NCI-H1417 (cell line): ENCODE results near the gene GBA3.

Source experiments
- DNase-seq, 3 experiments: peaks; one replicate each; lab custom pipeline; 2025; lab: John Stamatoyannopoulos, UW

Gene GBA3

DNA sequence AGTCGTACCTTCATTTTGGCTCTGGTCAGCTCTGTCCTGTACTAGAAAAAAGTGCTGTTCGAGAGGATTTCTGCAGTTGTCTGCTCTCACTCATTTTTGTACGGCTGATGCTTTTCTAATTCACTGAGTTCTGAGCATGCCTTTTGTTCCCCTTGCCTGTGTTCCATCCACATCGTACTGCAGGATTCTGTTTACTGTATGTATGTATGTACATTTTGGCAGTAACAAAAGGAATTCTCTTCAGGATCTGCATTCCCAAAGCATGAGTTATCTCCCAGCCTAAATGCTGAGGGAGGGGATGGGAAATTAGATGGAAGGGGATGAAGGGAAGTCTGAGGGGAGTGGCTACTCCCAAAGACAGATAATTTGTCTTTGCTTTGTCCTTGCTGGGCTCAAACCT is 87.6 kb downstream of the GBA3 start:
- DNase-seq = no peak

DNA sequence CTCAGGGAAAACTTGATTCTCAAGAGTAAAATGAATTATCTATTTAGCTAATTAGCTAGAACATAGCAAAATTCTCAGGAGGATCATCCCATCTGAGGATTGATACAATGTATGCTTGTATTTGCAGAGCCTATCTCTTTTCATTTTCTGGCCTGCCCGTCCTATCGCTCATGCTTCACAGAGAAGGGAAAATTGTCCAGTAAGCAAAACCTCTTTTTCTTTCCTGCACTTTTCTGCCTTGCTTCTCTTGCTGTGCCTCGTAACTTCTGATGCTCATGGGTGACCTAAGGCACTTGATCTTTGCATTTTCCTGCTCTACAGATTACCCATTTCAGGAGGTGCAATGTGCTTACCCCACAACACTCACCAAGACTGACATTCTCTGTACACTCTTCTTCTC is 88.1 kb downstream of the GBA3 start:
- no peak for DNase-seq

DNA sequence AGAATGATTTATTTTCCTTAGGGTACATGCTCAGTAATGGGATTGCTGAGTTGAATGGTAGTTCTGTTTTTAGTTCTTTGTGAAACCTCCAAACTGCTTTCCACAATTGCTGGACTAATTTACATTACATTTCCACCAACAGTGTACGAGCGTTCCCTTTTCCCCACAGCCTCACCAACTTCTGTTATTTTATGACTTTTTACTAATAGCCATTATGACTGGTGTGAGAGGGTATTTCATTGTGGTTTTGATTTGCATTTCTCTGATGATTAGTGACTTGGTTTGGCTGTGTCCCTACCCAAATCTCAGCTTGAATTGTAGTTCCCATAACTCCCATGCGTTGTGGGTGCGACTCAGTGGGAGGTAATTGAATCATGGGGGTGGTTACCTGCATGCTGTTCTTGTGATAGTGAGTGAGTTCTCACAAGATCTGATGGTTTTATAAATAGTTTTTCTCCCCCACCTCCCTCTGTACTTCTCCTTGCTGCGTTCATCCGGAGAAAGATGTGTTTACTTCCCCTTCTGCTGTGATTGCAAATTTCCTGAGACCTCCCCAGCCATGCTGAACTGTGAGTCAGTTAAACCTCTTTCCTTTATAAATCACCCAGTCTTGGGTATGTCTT is 95.1 kb downstream of the GBA3 start:
- no peak for DNase-seq

DNA sequence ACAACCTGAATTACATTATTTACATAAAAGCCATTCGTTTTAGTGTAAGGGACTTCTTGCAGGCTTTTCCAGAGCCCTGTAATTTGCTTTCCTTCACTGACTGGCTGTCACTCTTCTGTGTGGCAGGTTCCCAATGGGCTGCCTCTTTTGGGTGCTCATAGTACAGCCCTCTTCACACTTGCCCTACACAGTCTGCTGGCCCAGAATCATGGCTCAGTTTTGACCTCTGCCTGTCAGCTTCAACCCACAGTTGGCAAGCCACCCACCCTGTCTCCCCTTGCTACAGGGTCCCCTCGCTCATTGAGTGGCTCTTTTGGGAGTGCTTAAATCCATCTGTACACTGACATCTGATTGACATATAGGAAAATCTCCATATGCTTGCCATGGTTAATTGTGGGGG is 97.9 kb downstream of the GBA3 start:
- no peak for DNase-seq

DNA sequence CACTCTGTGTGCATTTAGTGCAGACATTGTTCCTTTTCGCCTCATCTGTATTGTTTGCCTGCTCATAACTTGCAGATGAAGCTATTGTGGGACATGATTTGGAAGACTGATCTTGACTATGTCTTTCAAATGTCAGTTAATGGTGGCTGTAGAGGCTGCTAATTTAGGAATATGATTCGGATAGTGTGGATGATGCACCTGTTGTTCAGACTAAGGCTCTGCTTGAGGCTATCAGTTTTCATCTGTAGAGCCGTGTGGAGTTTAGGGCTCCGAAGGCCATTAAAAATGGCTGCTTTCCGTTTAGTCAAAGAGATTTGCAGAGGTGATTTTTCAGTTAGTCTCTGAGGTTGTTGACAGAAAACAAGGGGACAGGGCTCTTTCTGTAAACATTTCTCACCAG is 102.0 kb downstream of the GBA3 start:
- DNase-seq = no peak

DNA sequence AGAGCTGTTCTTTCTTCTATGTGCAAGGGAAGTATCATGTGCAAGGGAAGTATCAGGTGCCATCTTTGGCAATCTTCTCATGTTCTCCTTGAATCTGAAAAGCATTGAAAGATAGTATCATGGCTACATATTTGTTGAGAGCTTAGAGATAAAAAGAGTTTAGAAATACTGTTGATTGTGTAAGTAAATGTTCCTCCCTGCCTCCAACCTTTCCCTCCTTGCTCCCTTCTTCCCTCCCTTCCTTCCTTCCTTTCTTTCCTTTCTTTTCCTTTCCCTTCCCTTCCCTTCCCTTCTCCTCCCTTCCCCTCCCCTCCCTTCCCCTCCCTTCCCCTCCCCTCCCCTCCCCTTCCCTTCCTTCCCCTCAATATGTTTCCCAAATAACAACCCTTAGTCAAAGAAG is 108.7 kb downstream of the GBA3 start:
- DNase-seq = no peak

DNA sequence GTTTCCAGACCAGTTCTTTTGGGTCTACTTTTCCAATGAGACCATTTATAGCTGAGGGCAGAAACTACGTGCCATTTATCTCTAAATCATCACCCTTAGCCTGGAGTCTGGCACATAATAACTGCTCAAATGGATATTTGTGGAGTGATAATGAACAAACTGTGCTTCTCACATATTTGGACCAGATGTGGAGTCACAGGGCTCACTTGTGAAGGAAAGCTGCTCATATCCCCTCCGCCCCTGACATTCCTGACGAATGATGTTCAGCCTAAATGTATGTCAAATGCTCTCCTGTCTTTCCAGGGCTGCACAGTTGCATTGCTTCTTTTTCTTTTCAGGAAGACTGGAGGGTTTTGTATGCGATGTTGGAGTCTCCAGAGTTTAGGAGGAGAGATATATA is 110.1 kb downstream of the GBA3 start:
- DNase-seq = no peak

DNA sequence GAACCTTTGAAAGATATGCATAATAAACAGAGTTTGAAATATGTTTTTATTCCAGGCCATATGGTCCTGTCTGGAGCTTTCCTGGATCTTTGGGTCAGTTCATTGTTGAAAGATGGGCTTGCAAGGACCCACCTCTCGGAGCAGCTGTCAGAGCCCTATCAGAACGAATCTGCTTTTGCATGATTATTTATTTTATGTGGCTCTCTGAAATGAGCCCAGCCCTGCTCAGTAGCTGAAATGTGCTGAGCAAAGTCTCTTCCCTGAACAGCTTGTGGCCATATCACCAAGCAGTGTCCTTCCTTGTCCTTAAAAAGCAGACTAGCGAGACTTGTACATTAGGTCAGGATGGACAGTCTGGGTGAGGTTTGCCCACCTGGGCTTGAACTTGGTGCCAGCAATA is 110.8 kb downstream of the GBA3 start:
- DNase-seq = no peak

DNA sequence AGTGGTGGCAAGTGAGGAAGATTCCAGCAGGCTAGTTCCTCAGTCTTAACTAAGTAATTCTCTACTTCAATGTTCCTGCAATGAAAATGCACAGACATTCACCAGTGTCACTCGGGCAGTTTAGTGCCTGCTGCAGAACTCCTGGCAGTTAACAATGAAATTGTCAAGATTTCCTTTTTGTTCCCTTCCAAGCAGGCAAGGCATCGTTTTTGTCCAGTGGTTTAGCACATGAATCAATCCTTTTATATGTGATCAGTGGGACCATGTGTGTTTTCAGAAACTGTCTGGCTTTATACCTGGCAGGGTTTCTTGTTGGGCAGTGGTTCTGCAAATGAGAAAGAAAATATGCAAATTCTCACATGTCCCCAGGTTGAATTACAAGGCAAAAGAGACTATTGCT is 122.2 kb downstream of the GBA3 start:
- no peak for DNase-seq

DNA sequence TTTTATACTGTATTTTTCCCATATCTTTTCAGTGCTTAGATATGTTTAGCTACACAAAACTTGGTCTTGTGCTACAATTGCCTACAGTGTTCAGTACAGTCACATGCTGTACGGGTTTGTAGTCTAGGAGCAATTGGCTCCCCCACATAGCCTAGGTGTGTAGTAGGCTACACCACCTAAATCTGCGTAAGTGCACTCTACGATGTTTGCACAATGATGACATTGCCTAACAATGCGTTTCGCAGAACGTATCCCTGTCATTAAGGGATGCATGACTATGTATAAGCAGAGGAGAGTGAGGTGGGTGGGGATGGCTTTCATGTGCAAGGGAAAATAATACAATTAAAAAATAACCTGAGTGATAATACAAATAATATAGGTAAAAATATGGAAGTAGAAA is 131.4 kb downstream of the GBA3 start:
- DNase-seq = peak; percentile 37 to 68 (median 64)

DNA sequence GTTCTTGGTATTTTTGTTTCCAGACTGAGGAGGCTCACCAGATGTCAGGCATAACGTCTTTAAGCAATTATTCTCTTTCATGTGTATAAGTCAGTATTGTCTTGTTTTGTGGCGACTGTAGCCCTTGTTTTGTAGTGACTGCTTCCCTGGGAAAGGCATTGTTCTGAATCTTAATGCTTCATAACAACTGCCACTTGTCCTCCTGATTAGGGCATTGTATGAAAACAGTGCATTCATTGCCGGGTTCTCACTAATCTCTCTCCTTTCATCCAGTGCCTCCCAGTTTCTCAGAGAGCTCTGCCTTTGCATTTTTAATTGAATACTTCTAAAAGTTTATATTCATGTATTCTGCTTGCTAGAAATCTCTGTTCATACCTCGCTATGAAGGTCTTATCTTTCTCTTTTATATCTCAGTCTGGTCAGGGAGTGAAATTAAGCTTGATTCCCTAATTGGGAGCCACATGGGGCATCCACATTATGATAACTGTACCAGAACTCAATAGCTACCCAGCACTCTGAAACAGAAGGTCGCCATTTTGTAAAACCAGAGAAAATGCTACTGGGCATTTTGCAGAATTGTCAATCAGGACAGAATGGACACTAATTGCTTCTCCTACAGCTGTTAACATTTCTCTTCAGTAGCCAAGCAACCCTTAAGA is 149.8 kb downstream of the GBA3 start:
- DNase-seq = peak in 2 of 3 experiments; percentile 5 to 77

DNA sequence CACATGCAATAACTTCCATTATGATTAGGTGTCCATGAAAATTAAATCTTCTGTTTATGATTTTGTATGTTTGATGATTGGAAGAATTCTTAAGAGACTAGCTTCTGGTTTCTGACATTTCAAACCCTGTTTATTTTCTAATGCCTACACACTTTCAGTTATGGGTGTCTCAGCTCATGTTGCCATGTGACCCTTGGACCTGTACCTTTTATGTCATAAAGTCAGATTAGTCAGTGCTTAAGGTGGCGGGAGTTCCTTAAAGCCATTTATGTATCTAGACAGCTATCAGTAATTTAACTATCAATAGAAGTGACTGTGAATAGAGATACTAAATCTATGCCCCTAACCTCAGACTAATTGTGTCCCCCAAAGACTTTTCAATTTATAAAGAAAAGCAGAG is 155.6 kb downstream of the GBA3 start:
- DNase-seq = no peak

DNA sequence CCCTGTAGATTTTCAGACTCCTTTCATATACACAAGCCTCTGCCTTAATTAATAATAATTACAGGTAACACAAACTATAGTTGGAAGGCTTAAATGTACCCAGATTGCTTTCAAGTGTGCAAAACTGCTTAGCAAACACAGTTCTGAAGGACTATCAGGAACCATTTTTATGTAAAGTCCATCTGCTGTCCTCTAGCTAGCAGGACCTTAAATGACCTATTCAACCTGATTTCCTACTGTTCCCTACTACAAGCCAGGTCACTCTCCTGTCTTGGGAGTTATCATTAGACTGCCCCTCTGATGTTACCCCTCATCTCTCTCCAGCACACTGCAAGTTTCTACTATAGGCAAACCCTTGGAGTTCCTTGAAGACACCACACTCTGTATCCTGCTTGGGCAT is 157.3 kb downstream of the GBA3 start:
- peak in 2 of 3 experiments; percentile 67 to 96 for DNase-seq

DNA sequence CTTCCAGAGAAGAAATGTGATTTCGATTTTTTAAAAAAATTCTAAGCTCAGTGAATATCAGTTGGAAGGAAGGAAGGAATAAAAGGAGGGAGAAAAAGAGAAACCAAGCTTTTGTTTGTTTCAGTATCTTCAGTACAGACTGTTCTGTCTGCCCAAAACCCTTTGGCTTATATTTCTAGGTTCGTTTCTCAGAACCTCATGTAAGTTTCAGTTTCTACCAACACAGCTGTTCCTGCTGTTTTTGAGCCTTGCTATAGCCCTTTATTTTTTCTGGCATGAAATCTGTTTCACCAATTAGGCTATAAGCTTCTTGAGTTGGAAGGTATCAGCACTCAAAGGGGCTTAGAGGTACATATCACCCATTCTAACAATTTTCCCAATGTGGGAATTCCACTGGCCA is 157.9 kb downstream of the GBA3 start:
- DNase-seq = peak in 1 of 3 experiments; percentile 46

DNA sequence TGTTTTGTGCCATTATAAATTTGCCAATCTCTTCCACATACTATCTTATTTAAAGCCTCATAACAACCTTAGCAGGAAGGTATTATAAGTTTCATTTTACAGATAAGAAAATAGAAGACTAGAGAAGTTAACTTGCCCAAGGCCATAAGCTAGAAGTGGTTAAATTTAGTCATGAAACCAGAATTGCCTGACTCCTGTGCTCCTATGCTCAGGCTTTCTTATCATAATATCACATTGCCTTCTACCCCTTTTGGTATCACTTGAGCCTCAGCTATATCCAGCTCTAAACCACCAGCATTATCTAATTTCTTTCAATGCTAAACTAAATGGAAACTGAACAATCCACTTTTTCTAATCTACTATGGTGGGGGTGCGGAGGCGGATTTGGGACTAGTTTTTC is 164.7 kb downstream of the GBA3 start:
- DNase-seq = no peak

DNA sequence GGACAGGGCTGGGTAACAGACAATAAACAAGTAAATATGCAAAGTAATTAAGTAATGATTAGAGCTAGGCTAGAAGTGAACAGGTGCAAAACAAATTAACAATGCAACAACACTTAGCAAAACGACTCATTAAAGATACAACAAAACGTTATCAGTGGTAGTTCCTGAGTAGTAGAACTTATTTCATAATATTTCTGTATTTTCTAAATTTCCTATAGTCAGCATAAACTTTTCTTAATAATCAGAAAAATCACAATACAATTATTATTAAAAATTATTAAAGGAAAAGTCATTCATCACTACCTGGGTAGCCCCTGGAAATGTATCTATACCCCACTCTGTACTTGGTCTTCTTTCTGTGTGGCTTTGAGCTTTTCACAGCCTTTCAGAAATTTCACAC is 166.6 kb downstream of the GBA3 start:
- no peak for DNase-seq
